B cell (primary cell): ENCODE data around the gene LIN52.

Source experiments
- CTCF ChIP-seq: fragments of 200-600 bp; IDR thresholded peaks from one replicate; pipeline ENCODE4 v1.8.0; 2022; ENCODE audit warnings: antibody characterized with exemption, mild to moderate bottlenecking
- EZH2 ChIP-seq: IDR thresholded peaks from 2 replicates; pipeline ENCODE4 v1.6.1; 2012; ENCODE audit warnings: borderline replicate concordance, low read depth, mild to moderate bottlenecking, moderate library complexity, low read length; ENCODE audit not compliant: insufficient read depth, poor library complexity, severe bottlenecking

- TF ChIP-seq CTCF = no peak
- no peak for TF ChIP-seq EZH2
Observed at GRCh38 chr14:74144789-74145188, 60.0 kb downstream of the LIN52 start.
